ENCODE measurements around the gene RPS6KB2.
A peak's percentile ranks its signal among the peaks of the same experiment; 100 is the strongest.

Gene RPS6KB2

DNA sequence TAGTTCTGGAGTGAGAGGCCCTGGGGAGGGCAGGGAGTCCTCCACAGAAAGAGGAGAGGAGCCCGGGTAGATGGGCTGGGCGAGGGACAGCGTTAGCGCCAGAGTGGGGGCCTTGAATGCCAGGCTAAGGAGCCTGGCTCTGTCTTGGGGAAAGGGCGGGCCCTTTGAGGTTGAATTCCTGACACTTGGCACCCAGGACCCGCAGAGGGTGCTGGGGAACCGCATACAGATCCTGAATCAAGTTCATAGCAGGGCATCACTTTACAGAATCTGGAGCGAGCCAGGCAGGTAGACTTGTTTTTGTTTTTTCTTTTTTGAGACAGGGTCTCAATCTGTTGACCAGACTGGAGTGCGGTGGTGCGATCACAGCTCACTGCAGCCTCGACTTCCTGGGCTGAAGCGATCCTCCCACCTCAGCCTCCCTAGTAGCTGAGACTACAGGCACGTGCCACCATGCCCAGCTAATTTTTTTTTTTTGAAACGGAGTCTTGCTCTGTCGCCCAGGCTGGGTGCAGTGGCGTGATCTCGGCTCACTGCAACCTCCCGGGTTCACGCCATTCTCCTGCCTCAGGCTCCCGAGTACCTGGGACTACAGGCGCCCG, 6.8 kb upstream of the RPS6KB2 start:
- Histone ChIP-seq H3K9ac (ENCODE audit: low read length) (no peak overlapping the region), H3K9me3 (ENCODE audit: low read length) (no peaks in the 10 kb centered on the region), H3K4me2 (ENCODE audit: low read length) (peak overlapping the region; percentile 73), H3K27ac (ENCODE audit: low read depth, low read length, poor library complexity, severe bottlenecking) (no peak overlapping the region), H3K4me3 (ENCODE audit: low read depth, low read length, poor library complexity, severe bottlenecking) (peak overlapping the region; percentile 35), H3K27me3 (ENCODE audit: insufficient read depth, low read length) (no peaks in the 10 kb centered on the region), H3K36me3 (ENCODE audit: insufficient read depth, low read length) (no peaks in the 10 kb centered on the region), H2AFZ (ENCODE audit: low read length) (no peak overlapping the region), H3K4me1 (ENCODE audit: insufficient read depth, low read length, severe bottlenecking) (peaks cover 39% of the 10 kb centered on the region), H3F3A (ENCODE audit: insufficient read depth, low read length) (no peaks in the 10 kb centered on the region), H3K9me2 (ENCODE audit: low read depth, low read length) (no peaks in the 10 kb centered on the region), H4K20me1 (ENCODE audit: insufficient read depth, low read length) (no peaks in the 10 kb centered on the region), H3K79me2 (ENCODE audit: insufficient read depth, low read length) (no peaks in the 10 kb centered on the region)
- TF ChIP-seq CTCF (IDR thresholded peaks at IDR 0.05; ENCODE audit: low read length), result no peak
- no peak for TF ChIP-seq EZH2 (IDR thresholded peaks at IDR 0.05; ENCODE audit: borderline replicate concordance, low read length)

GRCh38 chr11:67422891-67423290, 5.4 kb upstream of the RPS6KB2 start:
- Histone ChIP-seq H2AFZ (ENCODE audit: low read length) (no peak overlapping the region), H3K4me1 (ENCODE audit: insufficient read depth, low read length, severe bottlenecking) (peaks cover 36% of the 10 kb centered on the region), H3K79me2 (ENCODE audit: insufficient read depth, low read length) (no peaks in the 10 kb centered on the region), H3F3A (ENCODE audit: insufficient read depth, low read length) (no peaks in the 10 kb centered on the region), H3K27ac (ENCODE audit: low read depth, low read length, poor library complexity, severe bottlenecking) (no peak overlapping the region), H3K36me3 (ENCODE audit: insufficient read depth, low read length) (no peaks in the 10 kb centered on the region), H3K4me2 (ENCODE audit: low read length) (no peak overlapping the region), H3K9me2 (ENCODE audit: low read depth, low read length) (no peaks in the 10 kb centered on the region), H3K9me3 (ENCODE audit: low read length) (no peaks in the 10 kb centered on the region), H4K20me1 (ENCODE audit: insufficient read depth, low read length) (no peaks in the 10 kb centered on the region), H3K9ac (ENCODE audit: low read length) (no peak overlapping the region), H3K27me3 (ENCODE audit: insufficient read depth, low read length) (no peaks in the 10 kb centered on the region), H3K4me3 (ENCODE audit: low read depth, low read length, poor library complexity, severe bottlenecking) (no peak overlapping the region)
- no peak for TF ChIP-seq CTCF (IDR thresholded peaks at IDR 0.05; ENCODE audit: low read length)

DNA sequence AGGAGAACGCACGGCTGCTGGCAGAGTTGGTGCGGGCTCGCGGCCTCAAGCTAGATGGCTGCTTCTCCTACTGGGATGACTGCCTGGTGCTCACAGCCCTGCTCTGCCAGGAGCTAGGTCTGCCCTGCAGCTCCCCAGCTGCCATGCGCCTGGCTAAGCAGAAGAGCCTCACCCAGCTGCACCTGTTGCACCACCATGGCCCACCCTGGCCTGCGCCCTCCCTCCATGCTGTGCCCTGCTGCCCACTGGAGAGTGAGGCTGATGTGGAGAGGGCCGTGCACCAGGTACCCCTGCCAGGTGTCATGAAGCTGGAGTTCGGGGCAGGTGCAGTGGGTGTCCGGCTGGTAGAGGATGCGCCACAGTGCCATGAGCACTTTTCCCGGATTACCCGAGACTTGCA, 4.8 kb upstream of the RPS6KB2 start:
- no peaks in the 10 kb centered on the region for H3F3A ChIP-seq (ENCODE audit: insufficient read depth, low read length)
- H3K27ac ChIP-seq (ENCODE audit: low read depth, low read length, poor library complexity, severe bottlenecking), result no peak overlapping the region
- H3K4me3 ChIP-seq (ENCODE audit: low read depth, low read length, poor library complexity, severe bottlenecking), result no peak overlapping the region
- H3K9me2 ChIP-seq (ENCODE audit: low read depth, low read length), result no peaks in the 10 kb centered on the region
- no peaks in the 10 kb centered on the region for H3K27me3 ChIP-seq (ENCODE audit: insufficient read depth, low read length)
- no peak overlapping the region for H3K4me2 ChIP-seq (ENCODE audit: low read length)
- H3K79me2 ChIP-seq (ENCODE audit: insufficient read depth, low read length), result no peaks in the 10 kb centered on the region
- TF ChIP-seq CTCF (IDR thresholded peaks at IDR 0.05; ENCODE audit: low read length) (no peak), EZH2 (IDR thresholded peaks at IDR 0.05; ENCODE audit: borderline replicate concordance, low read length) (no peak)
- no peak overlapping the region for H2AFZ ChIP-seq (ENCODE audit: low read length)
- no peaks in the 10 kb centered on the region for H4K20me1 ChIP-seq (ENCODE audit: insufficient read depth, low read length)
- no peaks in the 10 kb centered on the region for H3K9me3 ChIP-seq (ENCODE audit: low read length)
- no peak overlapping the region for H3K9ac ChIP-seq (ENCODE audit: low read length)
- no peaks in the 10 kb centered on the region for H3K36me3 ChIP-seq (ENCODE audit: insufficient read depth, low read length)
- peaks cover 33% of the 10 kb centered on the region for H3K4me1 ChIP-seq (ENCODE audit: insufficient read depth, low read length, severe bottlenecking)

Data from OCI-LY1 (cell line).